HCT116 (cell line): Measurements from ENCODE around the gene SLC22A23. TPM values are rescaled to one million over a fixed set of nuclear protein-coding genes. Genes with fewer than 3 reads are reported as not detected.

Experiments
- ATAC-seq: fragments of 200-7000 bp; cut with Tn5 transposase; 2 replicates; pipeline ENCODE4 v1.9.1; 2020; ENCODE audit warnings: mild to moderate bottlenecking, moderate library complexity
- BruUV-seq: library from RNA; stranded (reverse); fragments of 400-500 nt; replicated peaks from 2 replicates; lab custom pipeline; 2021; lab: Mats Ljungman, UMichigan
- CTCF ChIA-PET: fragments of 300-600 bp; sonication (Branson Sonifier 250); formaldehyde crosslinking; loops from one replicate; lab custom pipeline; 2021; ENCODE audit warnings: antibody characterized with exemption; lab: Charles Lee
- POLR2A ChIA-PET: fragments of 300-600, 350-600 bp; sonication (Branson Sonifier 250); formaldehyde crosslinking; loops from one replicate; lab custom pipeline; 2021; ENCODE audit warnings: antibody characterized with exemption; lab: Charles Lee
- RAD21 ChIA-PET, 2 experiments: fragments of 300-600 bp; sonication (Branson Sonifier 250); formaldehyde crosslinking; loops; one replicate each; lab custom pipeline; 2023; ENCODE audit warnings: low total read pairs in 2 of 2; ENCODE audit not compliant: uncharacterized antibody in 2 of 2, unreplicated experiment in 2 of 2, low non-redundant PET in 1 of 2; lab: Charles Lee
- DNase-seq: peaks from one replicate; pipeline ENCODE4 v3.0.0-alpha.2; 2010; ENCODE audit warnings: low read depth, low spot score
- H2AFZ ChIP-seq: fragments of 200-600 bp; shearing (Covaris generic), sonication (generic); 2 replicates; pipeline ENCODE4 v1.6.1; 2017; ENCODE audit warnings: low read depth, mixed run types, mixed read lengths, antibody characterized with exemption, low read length; ENCODE audit not compliant: poor library complexity, severe bottlenecking
- H3K27ac ChIP-seq: 2 replicates; pipeline ENCODE4 v1.5.1; 2012; ENCODE audit warnings: low read depth, low read length
- H3K27me3 ChIP-seq: fragments of 200-600 bp; sonication (generic); 2 replicates; pipeline ENCODE4 v1.6.1; 2016; ENCODE audit warnings: mixed run types, low read length, mixed read lengths; ENCODE audit not compliant: insufficient read depth
- H3K36me3 ChIP-seq, 2 experiments: fragments of 200-500 bp in 1 of 2; fragments of 200-600 bp in 1 of 2; sonication (Bioruptor generic) in 1 of 2; sonication (generic) in 1 of 2; 2 replicates each; pipeline versions ENCODE4 v1.5.1 to v1.6.1; 2014 to 2016; ENCODE audit warnings: low read length in 2 of 2, inconsistent platforms in 1 of 2, mixed read lengths in 1 of 2, mixed run types in 1 of 2; ENCODE audit not compliant: insufficient read depth in 2 of 2, control insufficient read depth in 1 of 2
- H3K4me1 ChIP-seq, 2 experiments: fragments of 200-600 bp in 1 of 2; sonication (generic) in 1 of 2; 2 replicates each; pipeline versions ENCODE4 v1.5.1 to v1.6.1; 2012 to 2017; ENCODE audit warnings: low read length in 2 of 2, inconsistent platforms in 1 of 2, mild to moderate bottlenecking in 1 of 2, mixed read lengths in 1 of 2, mixed run types in 1 of 2, moderate library complexity in 1 of 2; ENCODE audit not compliant: insufficient read depth in 2 of 2, control insufficient read depth in 1 of 2
- H3K4me2 ChIP-seq: fragments of 200-600 bp; sonication (generic); 2 replicates; pipeline ENCODE4 v1.6.1; 2017; ENCODE audit warnings: mixed run types, low read length, mixed read lengths
- H3K4me3 ChIP-seq, 2 experiments: fragments of 200-600 bp in 1 of 2; sonication (generic) in 1 of 2; replicated peaks in 1 of 2; 2 replicates each; pipeline ENCODE4 v1.5.1; 2011 to 2016; ENCODE audit warnings: low read length in 2 of 2, control low read depth in 1 of 2, low read depth in 1 of 2, mild to moderate bottlenecking in 1 of 2, mixed read lengths in 1 of 2, mixed run types in 1 of 2
- H3K79me2 ChIP-seq: fragments of 200-600 bp; sonication (generic); 2 replicates; pipeline ENCODE4 v1.6.1; 2017; ENCODE audit warnings: mild to moderate bottlenecking, mixed run types, low read length, moderate library complexity, mixed read lengths; ENCODE audit not compliant: insufficient read depth
- H3K9ac ChIP-seq: fragments of 200-600 bp; sonication (generic); 2 replicates; pipeline ENCODE4 v1.6.1; 2016; ENCODE audit warnings: low read length, mixed read lengths
- H3K9me2 ChIP-seq: fragments of 200-600 bp; sonication (generic), shearing (Covaris generic); 2 replicates; pipeline ENCODE4 v1.6.1; 2017; ENCODE audit warnings: mixed run types, mild to moderate bottlenecking, moderate library complexity; ENCODE audit not compliant: insufficient read depth
- H3K9me3 ChIP-seq, 2 experiments: fragments of 200-500 bp in 1 of 2; fragments of 200-600 bp in 1 of 2; sonication (Bioruptor generic) in 1 of 2; sonication (generic) in 1 of 2; 2 replicates each; pipeline ENCODE4 v1.6.1; 2014 to 2017; ENCODE audit warnings: low read length in 2 of 2, mixed read lengths in 2 of 2, inconsistent platforms in 1 of 2, low read depth in 1 of 2, mild to moderate bottlenecking in 1 of 2, mixed run types in 1 of 2, moderate library complexity in 1 of 2; ENCODE audit not compliant: control insufficient read depth in 1 of 2, insufficient read depth in 1 of 2
- H4K20me1 ChIP-seq: fragments of 200-600 bp; sonication (generic), shearing (Covaris generic); 2 replicates; pipeline ENCODE4 v1.6.1; 2017; ENCODE audit warnings: mixed run types, mild to moderate bottlenecking, moderate library complexity; ENCODE audit not compliant: insufficient read depth
- CBX3 ChIP-seq: IDR thresholded peaks from 2 replicates; pipeline ENCODE4 v1.6.1; 2012; ENCODE audit warnings: low read depth
- EGR1 ChIP-seq: IDR thresholded peaks from 2 replicates; pipeline ENCODE4 v1.6.1; 2012; ENCODE audit warnings: low read depth
- ELF1 ChIP-seq: IDR thresholded peaks from 2 replicates; pipeline ENCODE4 v1.6.1; 2012; ENCODE audit warnings: low read depth, borderline replicate concordance
- EZH2 ChIP-seq: fragments of 200-600 bp; sonication (generic); IDR thresholded peaks from 2 replicates; pipeline ENCODE4 v1.6.1; 2017; ENCODE audit warnings: antibody characterized with exemption, mixed run types
- JUND ChIP-seq: IDR thresholded peaks from 2 replicates; pipeline ENCODE4 v1.6.1; 2012
- POLR2A ChIP-seq: IDR thresholded peaks from 2 replicates; pipeline ENCODE4 v1.7.0; 2011; ENCODE audit warnings: borderline replicate concordance; ENCODE audit not compliant: insufficient read depth, insufficient read length; ENCODE audit errors: extremely low read depth
- POLR2AphosphoS5 ChIP-seq: IDR thresholded peaks from 2 replicates; pipeline ENCODE4 v1.6.1; 2011; ENCODE audit warnings: mild to moderate bottlenecking, low read depth, low read length, moderate library complexity
- RAD21 ChIP-seq: IDR thresholded peaks from 2 replicates; pipeline ENCODE4 v1.6.1; 2012; ENCODE audit warnings: low read depth, mild to moderate bottlenecking
- SP1 ChIP-seq: IDR thresholded peaks from 2 replicates; pipeline ENCODE4 v1.6.1; 2012; ENCODE audit warnings: low read depth
- SRF ChIP-seq: IDR thresholded peaks from 2 replicates; pipeline ENCODE4 v1.6.1; 2012; ENCODE audit warnings: low read depth
- YY1 ChIP-seq: IDR thresholded peaks from 2 replicates; pipeline ENCODE4 v1.6.1; 2011; ENCODE audit warnings: low read length, low read depth, moderate library complexity, mild to moderate bottlenecking; ENCODE audit not compliant: insufficient replicate concordance; ENCODE audit errors: extremely low read depth
- ZFX ChIP-seq: fragments of 450-650 bp; IDR thresholded peaks from 2 replicates; pipeline ENCODE4 v1.6.1; 2017
- intact Hi-C: fragments of 100-400 bp; cut with micrococcal nuclease; formaldehyde crosslinking; loops from 2 replicates; pipeline ENCODE4 v1.10.0; 2022
- total RNA-seq: library from RNA; stranded (reverse); gene quantifications from one replicate; pipeline ENCODE4 v1.2.1, GENCODE V29; 2021; ENCODE audit not compliant: unreplicated experiment
- TF ChIP-seq, protein P1 (sequence below): IDR thresholded peaks from 2 replicates; pipeline ENCODE4 v1.6.1; 2012
- TF ChIP-seq, protein P2 (sequence below), 3 experiments: fragments of 200-600 bp in 1 of 3; sonication (generic) in 1 of 3; IDR thresholded peaks in 2 of 3; conservative IDR thresholded peaks in 1 of 3; 2 replicates each; pipeline ENCODE4 v1.5.1; 2012 to 2017; ENCODE audit warnings: low read depth in 2 of 3, low read length in 2 of 3, antibody characterized with exemption in 1 of 3, borderline replicate concordance in 1 of 3, control low read depth in 1 of 3, mild to moderate bottlenecking in 1 of 3, mixed read lengths in 1 of 3, mixed run types in 1 of 3, moderate library complexity in 1 of 3; ENCODE audit not compliant: insufficient read depth in 1 of 3
- TF ChIP-seq, protein P3 (sequence below): IDR thresholded peaks from 2 replicates; pipeline ENCODE4 v1.6.1; 2012

SLC22A23 gene
- total RNA-seq, 1 experiment from 2014 or later: 11.5 TPM

DNA sequence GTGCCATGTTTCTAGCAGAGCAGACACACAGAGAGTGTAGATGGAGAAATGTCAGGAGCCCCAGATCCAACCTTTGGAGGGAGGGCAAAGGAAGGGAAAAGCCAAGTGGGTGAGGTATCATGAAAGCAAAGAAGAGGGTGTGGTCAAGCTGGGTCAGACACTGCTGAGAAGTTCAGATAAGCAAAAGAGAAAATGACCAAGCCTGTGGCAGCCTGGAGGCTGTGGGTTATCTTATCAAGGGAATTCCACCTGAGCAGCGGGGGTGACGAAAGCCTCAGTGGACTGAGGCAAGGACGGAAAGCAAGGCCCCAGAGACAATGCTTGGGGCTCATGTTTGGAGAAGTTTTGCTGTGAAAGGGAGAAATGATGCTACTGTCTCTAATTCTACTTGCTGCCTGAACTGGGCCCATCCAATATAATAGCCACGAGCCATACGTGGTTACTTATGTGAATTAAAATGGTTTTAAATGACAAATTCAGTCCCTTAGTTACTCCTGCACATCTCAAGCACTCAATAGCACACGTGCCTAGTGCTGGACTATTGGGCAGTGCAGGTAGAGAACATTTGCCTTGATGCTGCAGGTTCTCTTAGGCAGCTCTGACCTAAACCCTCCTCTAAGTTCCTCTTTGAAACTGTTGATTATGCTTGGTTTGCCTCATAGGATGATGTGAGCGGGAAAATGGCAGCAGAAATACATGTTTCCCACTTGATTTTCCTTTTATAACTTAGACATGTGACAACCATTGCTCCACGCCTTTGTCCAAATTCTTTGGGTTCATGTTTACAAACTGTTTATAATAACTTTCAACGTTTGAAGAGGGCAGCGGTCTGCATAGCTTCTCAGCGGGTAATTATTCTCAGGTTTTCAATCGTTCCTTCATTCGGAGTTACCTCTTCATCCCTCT lies 63.7 kb downstream of the SLC22A23 start:
- BruUV-seq: no TSS peak
- H3K4me3 ChIP-seq: no peak overlapping the region
- H3K4me2 ChIP-seq: no peak overlapping the region
- ATAC-seq (no peak), DNase-seq (no peak)
- intact Hi-C loops: no loop called here
- H3K9me3 ChIP-seq: no peaks in the 10 kb centered on the region
- H3K79me2 ChIP-seq: no peaks in the 10 kb centered on the region
- RAD21 ChIA-PET: no interaction called here
- CTCF ChIA-PET: no interaction called here
- no peaks in the 10 kb centered on the region for H3K9me2 ChIP-seq
- no peaks in the 10 kb centered on the region for H3K36me3 ChIP-seq
- no peaks in the 10 kb centered on the region for H4K20me1 ChIP-seq
- POLR2A ChIA-PET: no interaction called here
- H3K4me1 ChIP-seq: peaks cover 25 to 48% of the 10 kb centered on the region in 2 experiments
- TF ChIP-seq ZFX (no peak), JUND (no peak), EGR1 (no peak), EZH2 (no peak), SP1 (no peak), CBX3 (no peak), SRF (no peak), POLR2AphosphoS5 (no peak), RAD21 (no peak), YY1 (no peak), ELF1 (no peak), POLR2A (no peak)
- TF ChIP-seq, protein P1, sequence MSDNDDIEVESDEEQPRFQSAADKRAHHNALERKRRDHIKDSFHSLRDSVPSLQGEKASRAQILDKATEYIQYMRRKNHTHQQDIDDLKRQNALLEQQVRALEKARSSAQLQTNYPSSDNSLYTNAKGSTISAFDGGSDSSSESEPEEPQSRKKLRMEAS: no peak
- TF ChIP-seq, protein P2, sequence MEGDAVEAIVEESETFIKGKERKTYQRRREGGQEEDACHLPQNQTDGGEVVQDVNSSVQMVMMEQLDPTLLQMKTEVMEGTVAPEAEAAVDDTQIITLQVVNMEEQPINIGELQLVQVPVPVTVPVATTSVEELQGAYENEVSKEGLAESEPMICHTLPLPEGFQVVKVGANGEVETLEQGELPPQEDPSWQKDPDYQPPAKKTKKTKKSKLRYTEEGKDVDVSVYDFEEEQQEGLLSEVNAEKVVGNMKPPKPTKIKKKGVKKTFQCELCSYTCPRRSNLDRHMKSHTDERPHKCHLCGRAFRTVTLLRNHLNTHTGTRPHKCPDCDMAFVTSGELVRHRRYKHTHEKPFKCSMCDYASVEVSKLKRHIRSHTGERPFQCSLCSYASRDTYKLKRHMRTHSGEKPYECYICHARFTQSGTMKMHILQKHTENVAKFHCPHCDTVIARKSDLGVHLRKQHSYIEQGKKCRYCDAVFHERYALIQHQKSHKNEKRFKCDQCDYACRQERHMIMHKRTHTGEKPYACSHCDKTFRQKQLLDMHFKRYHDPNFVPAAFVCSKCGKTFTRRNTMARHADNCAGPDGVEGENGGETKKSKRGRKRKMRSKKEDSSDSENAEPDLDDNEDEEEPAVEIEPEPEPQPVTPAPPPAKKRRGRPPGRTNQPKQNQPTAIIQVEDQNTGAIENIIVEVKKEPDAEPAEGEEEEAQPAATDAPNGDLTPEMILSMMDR (IDR thresholded peaks at IDR 0.05 in 2 of 3, conservative IDR thresholded peaks at IDR 0.05 in 1 of 3; ENCODE audit: borderline replicate concordance in 1 of 3, insufficient read depth in 1 of 3, low read depth in 2 of 3, low read length in 2 of 3): no peak
- TF ChIP-seq, protein P3, sequence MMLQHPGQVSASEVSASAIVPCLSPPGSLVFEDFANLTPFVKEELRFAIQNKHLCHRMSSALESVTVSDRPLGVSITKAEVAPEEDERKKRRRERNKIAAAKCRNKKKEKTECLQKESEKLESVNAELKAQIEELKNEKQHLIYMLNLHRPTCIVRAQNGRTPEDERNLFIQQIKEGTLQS: no peak
- H3K27ac ChIP-seq: no peak overlapping the region
- no peak overlapping the region for H2AFZ ChIP-seq
- H3K27me3 ChIP-seq: no peaks in the 10 kb centered on the region
- no peak overlapping the region for H3K9ac ChIP-seq
